B cell (primary cell): Measurements from ENCODE around the gene TMEM235. TPM values are rescaled to one million over a fixed set of nuclear protein-coding genes. Genes with fewer than 3 reads are reported as not detected.

Experiments
- ATAC-seq: fragments of 200-7000 bp; cut with Tn5 transposase; one replicate; pipeline ENCODE4 v1.10.0; 2021; ENCODE audit warnings: low read depth, mild to moderate bottlenecking, moderate number of reproducible peaks, moderate library complexity
- CTCF ChIA-PET: fragments of 350-600 bp; sonication (Branson Sonifier 250); formaldehyde crosslinking; loops from one replicate; lab custom pipeline; 2021; ENCODE audit warnings: antibody characterized with exemption, inconsistent platforms; lab: Charles Lee
- POLR2A ChIA-PET: fragments of 350-600 bp; sonication (Branson Sonifier 250); formaldehyde crosslinking; loops from one replicate; lab custom pipeline; 2021; ENCODE audit warnings: antibody characterized with exemption; lab: Charles Lee
- DNase-seq: peaks from one replicate; pipeline ENCODE4 v3.0.0; 2013
- H2AFZ ChIP-seq: 2 replicates; pipeline ENCODE4 v1.6.1; 2012; ENCODE audit warnings: mild to moderate bottlenecking, low read depth, low read length; ENCODE audit not compliant: insufficient read depth, poor library complexity, severe bottlenecking
- H3K27ac ChIP-seq, 2 donors: 1 replicate in 1 of 2; 2 replicates in 1 of 2; pipeline ENCODE4 v1.5.1; 2012 to 2013; ENCODE audit warnings: low read length in 2 of 2, mild to moderate bottlenecking in 2 of 2, moderate library complexity in 1 of 2
- H3K27me3 ChIP-seq, 4 experiments: fragments of 200-600 bp in 1 of 4; sonication (generic) in 1 of 4; replicated peaks in 1 of 4; 1 replicate in 2 of 4; 2 replicates in 2 of 4; pipeline versions ENCODE4 v1.6.1 to v1.7.0; 2013 to 2016; ENCODE audit warnings: low read length in 3 of 4, mild to moderate bottlenecking in 2 of 4, mixed read lengths in 1 of 4, moderate library complexity in 1 of 4; ENCODE audit not compliant: insufficient read depth in 4 of 4, control insufficient read depth in 3 of 4; ENCODE audit errors: control extremely low read depth in 1 of 4
- H3K36me3 ChIP-seq, 2 experiments: replicated peaks in 1 of 2; 1 replicate in 1 of 2; 2 replicates in 1 of 2; pipeline versions ENCODE4 v1.6.1 to v1.7.1; 2013; ENCODE audit warnings: low read length in 1 of 2; ENCODE audit not compliant: insufficient read depth in 2 of 2, control insufficient read depth in 1 of 2; ENCODE audit errors: control extremely low read depth in 1 of 2, extremely low read depth in 1 of 2
- H3K4me1 ChIP-seq, 2 donors: fragments of 200-600 bp in 1 of 2; sonication (generic) in 1 of 2; 1 replicate in 1 of 2; 2 replicates in 1 of 2; pipeline versions ENCODE4 v1.5.1 to v1.6.1; 2013 to 2017; ENCODE audit warnings: low read length in 2 of 2; ENCODE audit not compliant: control insufficient read depth in 2 of 2, insufficient read depth in 2 of 2
- H3K4me2 ChIP-seq: replicated peaks from 2 replicates; pipeline ENCODE3; 2012; ENCODE audit warnings: mild to moderate bottlenecking, low read depth, low read length; ENCODE audit not compliant: poor library complexity, severe bottlenecking
- H3K4me3 ChIP-seq, 5 experiments: fragments of 200-600 bp in 1 of 5; sonication (generic) in 1 of 5; 1 replicate in 3 of 5; 2 replicates in 2 of 5; pipeline versions ENCODE4 v1.5.1 to v1.7.0; 2011 to 2016; ENCODE audit warnings: low read length in 4 of 5, mild to moderate bottlenecking in 4 of 5, low read depth in 2 of 5, control low read depth in 1 of 5, moderate library complexity in 1 of 5; ENCODE audit not compliant: insufficient read depth in 1 of 5; ENCODE audit errors: control extremely low read depth in 1 of 5, extremely low read depth in 1 of 5
- H3K79me2 ChIP-seq: fragments of 200-600 bp; sonication (generic); one replicate; pipeline ENCODE4 v1.6.0; 2016; ENCODE audit warnings: low read length; ENCODE audit not compliant: control insufficient read depth, insufficient read depth
- H3K9ac ChIP-seq: fragments of 200-600 bp; sonication (generic); 2 replicates; pipeline ENCODE4 v1.6.1; 2017; ENCODE audit warnings: mild to moderate bottlenecking, low read length, moderate library complexity
- H3K9me3 ChIP-seq, 3 donors: one replicate each; pipeline versions ENCODE4 v1.6.1 to v1.7.1; 2013; ENCODE audit warnings: low read length in 2 of 3; ENCODE audit not compliant: control insufficient read depth in 2 of 3, insufficient read depth in 1 of 3; ENCODE audit errors: control extremely low read depth in 1 of 3
- H4K20me1 ChIP-seq: 2 replicates; pipeline ENCODE4 v1.6.0; 2012; ENCODE audit warnings: mild to moderate bottlenecking, low read length; ENCODE audit not compliant: insufficient read depth, control insufficient read depth, poor library complexity, severe bottlenecking
- H3K27ac Mint-ChIP-seq: one replicate; pipeline ENCODE4 v1.8.0; 2021; ENCODE audit warnings: mixed read lengths
- H3K27me3 Mint-ChIP-seq: one replicate; pipeline ENCODE4 v1.8.0; 2021; ENCODE audit warnings: mixed read lengths
- H3K4me1 Mint-ChIP-seq: one replicate; pipeline ENCODE4 v1.8.0; 2021; ENCODE audit warnings: mixed read lengths
- H3K4me3 Mint-ChIP-seq: one replicate; pipeline ENCODE4 v1.8.0; 2021; ENCODE audit warnings: mixed read lengths
- H3K9me3 Mint-ChIP-seq: one replicate; pipeline ENCODE4 v1.8.0; 2022; ENCODE audit warnings: mixed read lengths; ENCODE audit not compliant: insufficient read depth
- EZH2 ChIP-seq: IDR thresholded peaks from 2 replicates; pipeline ENCODE4 v1.6.1; 2012; ENCODE audit warnings: borderline replicate concordance, low read depth, mild to moderate bottlenecking, moderate library complexity, low read length; ENCODE audit not compliant: insufficient read depth, poor library complexity, severe bottlenecking
- WGBS: methylation state at CpG from one replicate; pipeline ENCODE4 v1.1.5; 2013; ENCODE audit warnings: missing lambda C conversion rate; ENCODE audit not compliant: insufficient coverage; 5-methylcytosine and 5-hydroxymethylcytosine counted together
- intact Hi-C: fragments of 100-400 bp; cut with micrococcal nuclease; formaldehyde crosslinking; loops from one replicate; pipeline ENCODE4 v1.10.0; 2022
- polyA plus RNA-seq: library from polyadenylated mRNA; depleted of rRNA; stranded (reverse); fragments of >200 nt; gene quantifications from 2 replicates; pipeline ENCODE4 v1.2.3, GENCODE V29; 2012
- total RNA-seq, 2 donors: library from RNA; stranded (reverse); fragments of 120-200 nt in 1 of 2; gene quantifications; 1 replicate in 1 of 2; 2 replicates in 1 of 2; pipeline versions ENCODE4 v1.2.3 to v1.2.4, GENCODE V29; 2013 to 2022
- TF ChIP-seq, protein P1 (sequence below): fragments of 200-600 bp; IDR thresholded peaks from one replicate; pipeline ENCODE4 v1.8.0; 2022; ENCODE audit warnings: antibody characterized with exemption, mild to moderate bottlenecking

Gene TMEM235
- total and polyA plus RNA-seq, 2 donors (not counting 1 experiment from before 2014, with no cell fraction given) = not detected

- Mint-ChIP-seq H3K4me3 (no peak overlapping the region), H3K4me1 (peaks cover 42% of the 10 kb centered on the region)
- intact Hi-C loops = no loop called here
Measured at GRCh38 chr17:78238823-78239488, 7.5 kb downstream of the TMEM235 start.

More at GRCh38 chr17:78238823-78239488, 7.5 kb downstream of the TMEM235 start:
- Histone ChIP-seq H3K9ac (no peak overlapping the region), H3K27ac (no peak overlapping the region), H3K36me3 (no peaks in the 10 kb centered on the region), H3K4me1 (peaks cover 26 to 34% of the 10 kb centered on the region in 2 donors), H3K79me2 (no peaks in the 10 kb centered on the region), H3K27me3 (peaks cover 0 to 5% (median 2%) of the 10 kb centered on the region in 4 experiments), H2AFZ (peak overlapping the region; percentile 19), H3K4me2 (peak overlapping the region; percentile 53), H3K4me3 (no peak overlapping the region), H4K20me1 (no peaks in the 10 kb centered on the region), H3K9me3 (peaks cover 0 to 26% (median 0%) of the 10 kb centered on the region in 3 donors)
- WGBS = 81% methylated on average over 20 of the region's 20 CpGs
- DNase-seq = no peak
- Mint-ChIP-seq H3K9me3 (no peaks in the 10 kb centered on the region), H3K27ac (no peak overlapping the region), H3K27me3 (peaks cover 3% of the 10 kb centered on the region)
- ChIA-PET CTCF (interaction anchor here (0.9 kb wide), 1 partner anchor 12 kb away, joined by 3 read pairs; no protein-coding TSS in a partner anchor), POLR2A (interaction anchor here (0.5 kb wide), 2 partner anchors 61 to 1462 kb away, joined by 5 to 7 read pairs; no protein-coding TSS in a partner anchor)
- ATAC-seq = no peak
- TF ChIP-seq, protein P1, sequence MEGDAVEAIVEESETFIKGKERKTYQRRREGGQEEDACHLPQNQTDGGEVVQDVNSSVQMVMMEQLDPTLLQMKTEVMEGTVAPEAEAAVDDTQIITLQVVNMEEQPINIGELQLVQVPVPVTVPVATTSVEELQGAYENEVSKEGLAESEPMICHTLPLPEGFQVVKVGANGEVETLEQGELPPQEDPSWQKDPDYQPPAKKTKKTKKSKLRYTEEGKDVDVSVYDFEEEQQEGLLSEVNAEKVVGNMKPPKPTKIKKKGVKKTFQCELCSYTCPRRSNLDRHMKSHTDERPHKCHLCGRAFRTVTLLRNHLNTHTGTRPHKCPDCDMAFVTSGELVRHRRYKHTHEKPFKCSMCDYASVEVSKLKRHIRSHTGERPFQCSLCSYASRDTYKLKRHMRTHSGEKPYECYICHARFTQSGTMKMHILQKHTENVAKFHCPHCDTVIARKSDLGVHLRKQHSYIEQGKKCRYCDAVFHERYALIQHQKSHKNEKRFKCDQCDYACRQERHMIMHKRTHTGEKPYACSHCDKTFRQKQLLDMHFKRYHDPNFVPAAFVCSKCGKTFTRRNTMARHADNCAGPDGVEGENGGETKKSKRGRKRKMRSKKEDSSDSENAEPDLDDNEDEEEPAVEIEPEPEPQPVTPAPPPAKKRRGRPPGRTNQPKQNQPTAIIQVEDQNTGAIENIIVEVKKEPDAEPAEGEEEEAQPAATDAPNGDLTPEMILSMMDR = no peak
- TF ChIP-seq EZH2 = no peak
